Spleen (tissue), 7 donors: ENCODE measurements around the gene APOBEC3B.

Experiments used
- POLR2A ChIP-seq, 3 donors: fragments of 450-650 bp; IDR thresholded peaks; one replicate each; pipeline ENCODE4 v1.5.1; 2017; ENCODE audit warnings: antibody characterized with exemption in 3 of 3, mild to moderate bottlenecking in 1 of 3
- POLR2AphosphoS5 ChIP-seq, 3 donors: sonication (generic); formaldehyde crosslinking; IDR thresholded peaks; one replicate each; pipeline ENCODE4 v1.5.1; 2017; ENCODE audit warnings: antibody characterized with exemption in 3 of 3
- TF ChIP-seq, protein P1 (sequence below), 11 experiments: fragments of 200-600 bp in 7 of 11; fragments of 450-650 bp in 4 of 11; sonication (generic) in 4 of 11; IDR thresholded peaks in 8 of 11; conservative IDR thresholded peaks in 3 of 11; 1 replicate in 7 of 11; 2 replicates in 4 of 11; pipeline versions ENCODE4 v1.4.0 to v1.8.0; 2016 to 2021; ENCODE audit warnings: antibody characterized with exemption in 11 of 11, inconsistent platforms in 4 of 11, mild to moderate bottlenecking in 1 of 11
- donor health status: DM: no; HTN: no; CAD: no; lungs with moderate emphysema.
- donor health status: DM: no; HTN: no; CAD: no.
- donor health status: DM: no; HTN: no; CAD: no.

DNA sequence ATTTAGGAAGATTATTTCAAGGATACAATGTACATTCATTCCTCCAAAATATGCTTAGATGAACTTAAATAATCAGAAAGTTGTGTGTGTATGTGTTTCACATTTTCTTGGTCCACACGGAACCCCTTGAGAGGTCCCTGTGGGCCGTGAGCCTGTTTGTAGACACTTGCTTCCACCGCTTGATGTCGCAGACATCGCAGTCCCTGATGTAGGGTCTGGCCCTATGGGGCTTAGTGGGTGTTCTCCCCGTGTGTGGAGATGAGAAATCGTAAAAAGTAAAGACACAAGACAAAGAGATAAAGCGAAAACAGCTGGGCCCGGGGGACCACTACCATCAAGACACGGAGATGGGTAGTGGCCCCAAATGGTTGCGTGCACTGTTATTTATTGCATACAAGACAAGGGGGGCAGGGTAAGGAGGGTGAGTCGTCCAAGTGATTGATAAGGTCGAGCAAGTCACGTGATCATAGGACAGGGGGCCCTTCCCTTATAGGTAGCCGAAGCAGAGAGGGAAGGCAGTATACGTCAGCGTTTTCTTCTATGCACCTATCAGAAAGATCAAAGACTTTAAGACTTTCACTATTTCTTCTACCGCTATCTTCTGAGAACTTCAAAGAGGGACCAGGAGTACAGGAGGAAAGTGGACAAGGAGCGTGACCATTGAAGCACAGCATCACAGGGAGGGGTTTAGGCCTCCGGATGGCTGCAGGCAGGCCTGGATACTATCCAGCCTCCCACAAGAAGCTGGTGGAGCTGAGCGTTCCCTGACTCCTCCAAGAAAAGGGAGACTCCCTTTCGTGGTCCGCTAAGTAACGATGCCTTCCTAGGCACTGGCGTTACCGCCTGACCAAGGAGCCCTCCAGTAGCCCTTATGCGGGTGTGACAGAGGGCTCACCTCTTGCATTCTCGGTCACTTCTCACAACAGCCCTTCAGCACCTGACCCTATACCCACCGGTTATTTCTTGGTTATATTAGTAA, 30.7 kb downstream of the APOBEC3B start:
- TF ChIP-seq POLR2A (IDR thresholded peaks at IDR 0.05), result no peak
- TF ChIP-seq, protein P1, sequence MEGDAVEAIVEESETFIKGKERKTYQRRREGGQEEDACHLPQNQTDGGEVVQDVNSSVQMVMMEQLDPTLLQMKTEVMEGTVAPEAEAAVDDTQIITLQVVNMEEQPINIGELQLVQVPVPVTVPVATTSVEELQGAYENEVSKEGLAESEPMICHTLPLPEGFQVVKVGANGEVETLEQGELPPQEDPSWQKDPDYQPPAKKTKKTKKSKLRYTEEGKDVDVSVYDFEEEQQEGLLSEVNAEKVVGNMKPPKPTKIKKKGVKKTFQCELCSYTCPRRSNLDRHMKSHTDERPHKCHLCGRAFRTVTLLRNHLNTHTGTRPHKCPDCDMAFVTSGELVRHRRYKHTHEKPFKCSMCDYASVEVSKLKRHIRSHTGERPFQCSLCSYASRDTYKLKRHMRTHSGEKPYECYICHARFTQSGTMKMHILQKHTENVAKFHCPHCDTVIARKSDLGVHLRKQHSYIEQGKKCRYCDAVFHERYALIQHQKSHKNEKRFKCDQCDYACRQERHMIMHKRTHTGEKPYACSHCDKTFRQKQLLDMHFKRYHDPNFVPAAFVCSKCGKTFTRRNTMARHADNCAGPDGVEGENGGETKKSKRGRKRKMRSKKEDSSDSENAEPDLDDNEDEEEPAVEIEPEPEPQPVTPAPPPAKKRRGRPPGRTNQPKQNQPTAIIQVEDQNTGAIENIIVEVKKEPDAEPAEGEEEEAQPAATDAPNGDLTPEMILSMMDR (IDR thresholded peaks at IDR 0.05 in 8 of 11, conservative IDR thresholded peaks at IDR 0.05 in 3 of 11), result no peak
- TF ChIP-seq POLR2AphosphoS5 (IDR thresholded peaks at IDR 0.05), result no peak
